Measurements from ENCODE around the gene RDH16.

Gene RDH16

GRCh38 chr12:56932146-56932545 is 25.3 kb downstream of the RDH16 start:
- peaks cover 5% of the 10 kb centered on the region for H3K79me1 ChIP-seq (ENCODE audit: low read length)
- peak overlapping the region; percentile 69 for H2BK120ac ChIP-seq (ENCODE audit: insufficient read depth, low read length, poor library complexity)
- H2BK12ac ChIP-seq (ENCODE audit: low read length): peak overlapping the region; percentile 53
- no CpG with 5 or more reads among the region's 5 CpGs for WGBS (ENCODE audit: extremely low coverage, insufficient coverage, insufficient read length)
- no peak for DNase-seq
- no peak overlapping the region for H3K4ac ChIP-seq (ENCODE audit: low read depth, low read length)
- H3K4me1 ChIP-seq (ENCODE audit: control insufficient read depth in 1 of 2, insufficient read depth in 2 of 2, low read length in 2 of 2): peaks cover 8 to 14% of the 10 kb centered on the region in 2 experiments
- no peaks in the 10 kb centered on the region for H3K27me3 ChIP-seq (ENCODE audit: insufficient read depth, low read length)
- H3K4me2 ChIP-seq (ENCODE audit: low read length): no peak overlapping the region
- H4K8ac ChIP-seq (ENCODE audit: low read depth, low read length): peak overlapping the region; percentile 83
- H3K9me3 ChIP-seq (ENCODE audit: insufficient read depth, low read depth, low read length): peaks cover 3% of the 10 kb centered on the region
- no peak overlapping the region for H4K12ac ChIP-seq (ENCODE audit: low read depth, low read length)
- peak overlapping the region; percentile 32 for H3K14ac ChIP-seq (ENCODE audit: low read length)
- H3K79me2 ChIP-seq (ENCODE audit: control insufficient read depth, insufficient read depth, low read length, poor library complexity): no peaks in the 10 kb centered on the region
- no peak overlapping the region for H3K18ac ChIP-seq (ENCODE audit: low read length)
- no peak overlapping the region for H3K27ac ChIP-seq (ENCODE audit: low read depth, low read length)
- no peak overlapping the region for H3K4me3 ChIP-seq (ENCODE audit: low read depth, low read length)
- H2AK5ac ChIP-seq (ENCODE audit: low read length): no peak overlapping the region
- H2BK5ac ChIP-seq (ENCODE audit: low read depth, low read length, poor library complexity): no peak overlapping the region
- no peaks in the 10 kb centered on the region for H3K36me3 ChIP-seq (ENCODE audit: control insufficient read depth in 1 of 2, insufficient read depth in 2 of 2, low read length in 2 of 2)
- H2AFZ ChIP-seq (ENCODE audit: insufficient read depth, low read length, poor library complexity): no peak overlapping the region
- H3K23ac ChIP-seq (ENCODE audit: low read length): no peak overlapping the region
- peak overlapping the region; percentile 37 for H4K91ac ChIP-seq (ENCODE audit: low read depth, low read length)
- no peak overlapping the region for H3K9ac ChIP-seq (ENCODE audit: low read length)

- H2AFZ ChIP-seq (ENCODE audit: insufficient read depth, low read length, poor library complexity): peak overlapping the region; percentile 57
- no peaks in the 10 kb centered on the region for H3K27me3 ChIP-seq (ENCODE audit: insufficient read depth, low read length)
- peak overlapping the region; percentile 83 for H4K8ac ChIP-seq (ENCODE audit: low read depth, low read length)
- H3K4me1 ChIP-seq (ENCODE audit: control insufficient read depth in 1 of 2, insufficient read depth in 2 of 2, low read length in 2 of 2): peaks cover 8 to 14% of the 10 kb centered on the region in 2 experiments
- no peaks in the 10 kb centered on the region for H3K36me3 ChIP-seq (ENCODE audit: control insufficient read depth in 1 of 2, insufficient read depth in 2 of 2, low read length in 2 of 2)
- H3K14ac ChIP-seq (ENCODE audit: low read length): peak overlapping the region; percentile 89
- H4K91ac ChIP-seq (ENCODE audit: low read depth, low read length): peak overlapping the region; percentile 88
- peak overlapping the region; percentile 62 for H3K4ac ChIP-seq (ENCODE audit: low read depth, low read length)
- H3K79me1 ChIP-seq (ENCODE audit: low read length): peaks cover 5% of the 10 kb centered on the region
- peak overlapping the region; percentile 79 for H3K18ac ChIP-seq (ENCODE audit: low read length)
- no peak overlapping the region for H3K9ac ChIP-seq (ENCODE audit: low read length)
- H2BK12ac ChIP-seq (ENCODE audit: low read length): peak overlapping the region; percentile 65
- peak overlapping the region; percentile 66 for H2BK5ac ChIP-seq (ENCODE audit: low read depth, low read length, poor library complexity)
- H4K12ac ChIP-seq (ENCODE audit: low read depth, low read length): peak overlapping the region; percentile 63
- H3K27ac ChIP-seq (ENCODE audit: low read depth, low read length): peak overlapping the region; percentile 37
- peak overlapping the region; percentile 43 for H2AK5ac ChIP-seq (ENCODE audit: low read length)
- no CpG with 5 or more reads among the region's 2 CpGs for WGBS (ENCODE audit: extremely low coverage, insufficient coverage, insufficient read length)
- peak overlapping the region; percentile 33 for H3K4me2 ChIP-seq (ENCODE audit: low read length)
- H3K79me2 ChIP-seq (ENCODE audit: control insufficient read depth, insufficient read depth, low read length, poor library complexity): no peaks in the 10 kb centered on the region
- peaks cover 3% of the 10 kb centered on the region for H3K9me3 ChIP-seq (ENCODE audit: insufficient read depth, low read depth, low read length)
- H3K4me3 ChIP-seq (ENCODE audit: low read depth, low read length): no peak overlapping the region
- H2BK120ac ChIP-seq (ENCODE audit: insufficient read depth, low read length, poor library complexity): peak overlapping the region; percentile 88
- DNase-seq: peak in 1 of 2 donors; percentile 52
- H3K23ac ChIP-seq (ENCODE audit: low read length): no peak overlapping the region
These were observed 25.9 kb downstream of the RDH16 start for GRCh38 chr12:56931474-56931978.

- H3K79me1 ChIP-seq (ENCODE audit: low read length): peaks cover 5% of the 10 kb centered on the region
- no peak overlapping the region for H3K4ac ChIP-seq (ENCODE audit: low read depth, low read length)
- WGBS (ENCODE audit: extremely low coverage, insufficient coverage, insufficient read length): no CpG with 5 or more reads among the region's 8 CpGs
- H3K36me3 ChIP-seq (ENCODE audit: control insufficient read depth in 1 of 2, insufficient read depth in 2 of 2, low read length in 2 of 2): no peaks in the 10 kb centered on the region
- no peaks in the 10 kb centered on the region for H3K79me2 ChIP-seq (ENCODE audit: control insufficient read depth, insufficient read depth, low read length, poor library complexity)
- H4K8ac ChIP-seq (ENCODE audit: low read depth, low read length): no peak overlapping the region
- H3K4me3 ChIP-seq (ENCODE audit: low read depth, low read length): no peak overlapping the region
- H2BK5ac ChIP-seq (ENCODE audit: low read depth, low read length, poor library complexity): no peak overlapping the region
- H3K9ac ChIP-seq (ENCODE audit: low read length): no peak overlapping the region
- peak overlapping the region; percentile 15 for H2BK120ac ChIP-seq (ENCODE audit: insufficient read depth, low read length, poor library complexity)
- peak overlapping the region; percentile 23 for H2BK12ac ChIP-seq (ENCODE audit: low read length)
- no peak overlapping the region for H2AK5ac ChIP-seq (ENCODE audit: low read length)
- H3K14ac ChIP-seq (ENCODE audit: low read length): no peak overlapping the region
- no peak overlapping the region for H3K18ac ChIP-seq (ENCODE audit: low read length)
- H3K4me2 ChIP-seq (ENCODE audit: low read length): no peak overlapping the region
- H3K27me3 ChIP-seq (ENCODE audit: insufficient read depth, low read length): no peaks in the 10 kb centered on the region
- H4K91ac ChIP-seq (ENCODE audit: low read depth, low read length): peak overlapping the region; percentile 14
- H3K4me1 ChIP-seq (ENCODE audit: control insufficient read depth in 1 of 2, insufficient read depth in 2 of 2, low read length in 2 of 2): peaks cover 8 to 14% of the 10 kb centered on the region in 2 experiments
- no peak overlapping the region for H4K12ac ChIP-seq (ENCODE audit: low read depth, low read length)
- H3K9me3 ChIP-seq (ENCODE audit: insufficient read depth, low read depth, low read length): no peaks in the 10 kb centered on the region
- no peak overlapping the region for H2AFZ ChIP-seq (ENCODE audit: insufficient read depth, low read length, poor library complexity)
- no peak overlapping the region for H3K27ac ChIP-seq (ENCODE audit: low read depth, low read length)
- DNase-seq: no peak
- no peak overlapping the region for H3K23ac ChIP-seq (ENCODE audit: low read length)
These were observed 27.2 kb downstream of the RDH16 start for GRCh38 chr12:56930241-56930640.

- H3K4ac ChIP-seq (ENCODE audit: low read depth, low read length): no peak overlapping the region
- no peak overlapping the region for H2BK120ac ChIP-seq (ENCODE audit: insufficient read depth, low read length, poor library complexity)
- no peaks in the 10 kb centered on the region for H3K27me3 ChIP-seq (ENCODE audit: insufficient read depth, low read length)
- no peak overlapping the region for H3K14ac ChIP-seq (ENCODE audit: low read length)
- no peak overlapping the region for H4K12ac ChIP-seq (ENCODE audit: low read depth, low read length)
- H2BK12ac ChIP-seq (ENCODE audit: low read length): no peak overlapping the region
- H3K4me1 ChIP-seq (ENCODE audit: control insufficient read depth in 1 of 2, insufficient read depth in 2 of 2, low read length in 2 of 2): peaks cover 8 to 14% of the 10 kb centered on the region in 2 experiments
- no CpG with 5 or more reads among the region's 4 CpGs for WGBS (ENCODE audit: extremely low coverage, insufficient coverage, insufficient read length)
- no peak overlapping the region for H3K18ac ChIP-seq (ENCODE audit: low read length)
- no peak overlapping the region for H4K91ac ChIP-seq (ENCODE audit: low read depth, low read length)
- H3K36me3 ChIP-seq (ENCODE audit: control insufficient read depth in 1 of 2, insufficient read depth in 2 of 2, low read length in 2 of 2): no peaks in the 10 kb centered on the region
- H2AK5ac ChIP-seq (ENCODE audit: low read length): no peak overlapping the region
- H2AFZ ChIP-seq (ENCODE audit: insufficient read depth, low read length, poor library complexity): no peak overlapping the region
- no peak overlapping the region for H3K27ac ChIP-seq (ENCODE audit: low read depth, low read length)
- H2BK5ac ChIP-seq (ENCODE audit: low read depth, low read length, poor library complexity): no peak overlapping the region
- peaks cover 5% of the 10 kb centered on the region for H3K79me1 ChIP-seq (ENCODE audit: low read length)
- DNase-seq: no peak
- H3K4me3 ChIP-seq (ENCODE audit: low read depth, low read length): no peak overlapping the region
- H3K4me2 ChIP-seq (ENCODE audit: low read length): no peak overlapping the region
- H3K9me3 ChIP-seq (ENCODE audit: insufficient read depth, low read depth, low read length): no peaks in the 10 kb centered on the region
- H4K8ac ChIP-seq (ENCODE audit: low read depth, low read length): no peak overlapping the region
- no peak overlapping the region for H3K9ac ChIP-seq (ENCODE audit: low read length)
- H3K79me2 ChIP-seq (ENCODE audit: control insufficient read depth, insufficient read depth, low read length, poor library complexity): no peaks in the 10 kb centered on the region
- H3K23ac ChIP-seq (ENCODE audit: low read length): no peak overlapping the region
These were observed 27.6 kb downstream of the RDH16 start for GRCh38 chr12:56929780-56930179.
